HS-5 (cell line): ENCODE data around the gene PMM2.
"Not testable (repeated sequence)": the region's sequence is repeated elsewhere in the genome, so short reads cannot be mapped to it uniquely, and the experiment has no call there.

ENCODE experiments used
- DNase-seq: peaks from one replicate; pipeline ENCODE4 v3.0.0-alpha.2; 2012; ENCODE audit warnings: low read depth

PMM2 gene

DNA sequence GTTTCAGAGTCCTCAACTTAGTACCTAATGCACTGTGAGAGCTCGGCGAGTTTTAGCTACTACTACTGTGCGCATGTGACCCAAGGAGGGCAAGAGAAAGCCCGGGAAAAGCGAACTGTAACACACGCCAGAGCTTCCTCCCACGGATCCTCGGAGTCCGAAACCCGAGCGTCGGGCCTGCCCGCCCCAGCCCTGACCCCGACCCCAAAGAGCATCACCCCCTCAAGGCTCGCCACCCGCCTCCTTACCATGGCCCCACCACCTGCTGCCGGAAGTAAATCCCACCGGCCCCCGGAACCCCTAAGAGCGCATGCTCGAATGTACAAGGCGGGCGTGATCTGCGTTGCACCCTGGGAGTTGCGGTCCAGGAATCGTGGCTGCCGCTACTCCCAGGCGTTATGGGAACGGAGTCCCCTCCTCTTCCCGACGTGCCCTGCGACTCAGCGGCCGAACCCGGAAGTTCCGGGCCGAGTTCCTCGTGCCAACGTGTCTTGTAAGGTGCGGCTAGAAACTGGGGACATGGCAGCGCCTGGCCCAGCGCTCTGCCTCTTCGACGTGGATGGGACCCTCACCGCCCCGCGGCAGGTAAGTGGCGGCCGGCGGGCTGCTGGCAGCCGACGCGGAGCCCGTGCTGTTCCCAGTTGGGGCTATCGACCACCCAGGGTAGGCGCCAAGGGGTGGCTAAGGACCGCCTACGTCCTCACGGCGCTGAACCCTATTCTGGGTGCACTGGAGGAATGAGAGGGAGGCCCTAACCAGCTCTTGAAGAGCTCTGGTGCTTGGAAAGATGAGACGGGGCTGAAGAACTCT is at the start of gene PMM2, which contains the start of gene TMEM186:
Gene PMM2, plus strand, starts transcription at position 476 of the 810 bp plus-strand sequence. Its CDS starts 44 bp downstream, at position 520.
Gene TMEM186, minus strand, starts transcription at position 276 of the 810 bp plus-strand sequence. Its CDS starts 25 bp downstream, at position 251.
- DNase-seq = peak; percentile 86

DNA sequence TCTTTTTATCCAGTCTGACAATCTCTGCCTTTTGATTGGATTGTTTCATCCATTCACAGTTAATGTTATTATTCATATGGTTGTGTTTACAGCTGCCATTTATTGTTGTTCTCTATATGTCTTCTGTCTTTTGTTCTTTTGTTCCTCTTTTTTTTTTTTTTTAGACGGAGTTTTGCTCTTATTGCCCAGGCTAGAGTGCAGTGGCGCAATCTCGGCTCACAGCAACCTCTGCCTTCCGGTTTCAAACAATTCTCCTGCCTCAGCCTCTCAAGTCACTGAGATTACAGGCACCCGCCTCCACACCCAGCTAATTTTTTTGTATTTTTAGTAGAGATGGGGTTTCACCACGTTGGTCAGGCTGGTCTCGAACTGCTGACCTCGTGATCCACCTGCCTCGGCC is 48.7 kb upstream of the PMM2 start:
- DNase-seq = not testable (repeated sequence)

DNA sequence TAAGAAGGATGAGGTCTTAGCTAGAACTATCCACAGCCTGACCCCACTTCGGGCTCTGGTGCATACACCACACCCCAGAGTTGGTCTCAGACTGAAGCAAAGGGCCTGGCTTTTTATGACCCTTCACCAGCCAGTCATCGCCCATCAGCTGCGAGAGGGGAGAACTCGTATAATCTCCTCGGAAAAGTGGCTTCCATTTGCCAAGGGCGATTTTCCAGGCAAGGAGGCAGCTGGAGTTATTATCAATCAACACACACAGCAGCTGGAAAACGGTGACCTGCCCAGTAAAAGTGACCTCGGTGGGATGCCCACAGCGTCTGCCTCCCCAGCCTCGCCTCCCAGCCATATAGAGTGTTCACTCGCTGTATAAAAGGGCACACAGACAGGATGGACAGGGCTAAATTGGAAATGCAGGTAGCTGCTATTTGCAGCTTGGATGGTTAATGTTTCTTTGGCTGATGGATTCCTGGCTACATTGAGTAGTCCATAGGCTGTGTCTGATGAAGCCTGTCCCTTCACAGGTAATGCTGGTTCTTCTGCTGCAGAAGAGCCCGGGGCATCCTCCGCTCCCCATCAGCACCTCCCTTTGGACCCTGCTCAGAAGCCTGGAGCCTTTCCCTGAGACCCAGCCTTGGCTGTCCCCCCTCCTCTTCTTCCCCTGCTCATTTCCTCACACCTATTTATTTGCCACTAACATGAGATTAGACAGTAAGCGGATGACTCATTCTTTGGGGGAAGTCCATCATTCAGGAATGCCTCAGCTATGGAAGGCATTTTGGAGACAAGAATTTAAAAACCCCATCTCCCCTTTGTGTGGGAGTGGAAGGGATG is 45.9 kb upstream of the PMM2 start:
- peak; percentile 71 for DNase-seq

DNA sequence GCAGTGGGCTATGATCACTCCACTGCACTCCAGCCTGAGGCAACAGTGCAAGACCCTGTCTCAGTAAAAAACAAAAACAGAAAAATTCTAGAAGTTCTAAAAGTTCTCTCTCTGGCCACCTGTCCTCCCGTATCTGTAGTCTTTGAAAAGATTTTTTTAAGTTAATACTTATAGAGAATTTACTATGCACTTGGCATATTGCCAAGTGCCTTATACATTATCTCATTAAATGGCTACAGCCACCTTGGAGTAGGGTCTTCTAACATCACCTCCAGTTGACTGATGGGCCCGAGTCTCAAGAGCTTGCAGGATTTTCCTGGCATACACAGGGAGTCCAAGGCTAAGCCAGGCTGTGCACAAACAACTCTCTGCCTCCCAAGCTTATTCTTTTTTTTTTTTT is 44.9 kb upstream of the PMM2 start:
- no peak for DNase-seq

DNA sequence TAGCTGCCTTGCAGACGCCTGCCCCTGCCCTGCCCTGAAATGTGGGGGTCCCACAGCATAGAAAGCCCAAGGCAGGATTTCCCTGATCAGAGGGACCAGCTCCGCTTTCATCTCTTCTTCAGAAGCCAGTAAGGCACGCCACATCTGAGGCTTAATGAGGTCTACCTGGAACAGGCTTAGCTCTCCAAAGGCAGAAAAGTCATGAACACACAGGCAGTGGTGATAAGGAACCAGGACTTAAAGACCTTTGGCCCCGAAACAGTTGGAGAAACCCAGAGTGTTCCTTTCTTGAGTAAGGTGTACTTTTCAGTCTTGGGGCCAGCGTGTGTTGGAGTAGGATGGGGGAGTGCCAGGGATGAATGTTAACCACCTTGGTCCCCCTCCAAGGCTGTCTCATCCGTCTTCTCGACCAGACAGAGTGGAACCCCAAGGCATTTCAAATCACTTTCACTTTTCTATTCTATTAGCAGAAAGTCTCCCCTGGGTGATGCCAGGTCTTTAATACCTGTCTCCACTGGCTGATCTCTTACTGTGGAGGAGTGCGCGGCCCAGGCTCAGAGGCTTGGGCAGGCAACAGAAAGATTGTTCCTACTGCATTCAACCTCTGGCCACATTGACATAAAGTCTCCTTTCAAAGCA is 44.1 kb upstream of the PMM2 start:
- DNase-seq = no peak

DNA sequence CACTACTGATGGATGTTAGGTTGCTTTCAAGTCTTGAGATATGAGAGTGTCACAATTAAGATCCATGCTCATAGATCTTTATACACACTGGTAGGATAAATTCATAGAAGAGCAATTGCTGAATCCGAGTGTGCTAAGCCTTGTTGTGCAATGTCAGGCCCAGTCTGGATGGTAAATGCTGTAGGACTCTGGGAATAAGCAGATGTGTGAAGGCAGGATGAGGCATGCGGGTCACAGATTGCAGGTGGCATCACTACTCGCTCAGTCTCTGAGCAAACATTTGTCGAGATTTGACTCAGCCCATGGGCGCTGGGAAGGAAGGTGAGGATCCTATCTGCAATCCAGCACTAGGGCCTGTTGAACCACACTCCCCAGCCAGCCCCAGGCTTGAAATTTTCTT is 40.9 kb upstream of the PMM2 start:
- DNase-seq = no peak

DNA sequence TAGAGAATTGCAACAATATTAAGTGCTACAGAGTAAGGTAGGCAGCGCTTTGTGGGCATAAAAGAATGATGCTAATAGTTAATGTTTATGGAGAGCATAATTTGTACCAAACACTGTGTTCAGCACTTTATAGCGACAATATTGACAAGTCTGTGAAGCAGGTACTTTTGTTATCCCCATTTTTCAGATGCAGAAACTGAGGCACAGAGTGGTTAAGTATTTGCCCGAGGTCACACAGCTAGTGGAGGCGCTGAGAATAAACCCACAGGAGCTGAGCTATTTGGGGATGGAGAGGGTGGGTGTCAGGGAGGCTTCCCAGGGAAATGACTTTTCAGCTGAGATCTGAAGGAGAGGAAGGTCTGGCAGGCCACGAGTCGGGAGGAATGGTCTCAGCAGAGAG is 39.6 kb upstream of the PMM2 start:
- no peak for DNase-seq

DNA sequence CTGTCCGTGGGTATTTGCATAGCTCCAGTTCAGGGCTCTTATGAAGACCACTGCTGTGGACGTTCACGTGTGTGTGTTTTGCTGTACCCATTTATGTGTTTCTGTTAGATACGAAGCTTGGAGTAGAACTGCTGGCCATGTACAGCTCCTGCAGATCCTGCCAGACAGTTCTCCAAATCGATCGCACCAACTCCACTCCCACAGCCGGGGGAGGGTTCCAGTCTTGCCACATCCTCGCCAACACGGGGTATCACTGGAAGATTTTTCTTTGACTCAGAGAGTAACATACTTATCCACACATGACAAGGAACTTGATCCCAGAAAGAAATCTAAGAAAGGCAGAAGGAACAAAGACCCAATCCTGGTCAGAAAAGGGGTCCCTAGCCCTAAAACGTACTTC is 37.6 kb upstream of the PMM2 start:
- no peak for DNase-seq

DNA sequence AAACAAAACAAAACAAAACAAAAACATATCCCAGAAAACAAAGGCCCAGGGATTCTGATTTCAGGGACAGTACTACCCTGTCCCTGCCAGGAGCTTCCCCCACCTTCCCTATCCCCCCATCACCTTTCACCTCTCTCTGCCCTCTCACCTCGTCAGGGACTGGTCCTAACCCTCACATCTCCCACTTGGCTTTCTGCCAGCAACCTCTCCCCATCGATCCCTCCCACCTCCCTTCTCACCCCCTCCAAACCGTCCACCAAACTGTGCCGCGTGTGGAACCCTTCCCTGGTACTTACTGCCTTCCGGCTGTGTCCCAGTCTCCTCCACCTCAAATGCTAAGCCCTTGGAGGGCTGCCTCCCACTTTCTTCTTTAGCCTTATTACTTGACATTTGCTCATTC is 36.6 kb upstream of the PMM2 start:
- DNase-seq = no peak

DNA sequence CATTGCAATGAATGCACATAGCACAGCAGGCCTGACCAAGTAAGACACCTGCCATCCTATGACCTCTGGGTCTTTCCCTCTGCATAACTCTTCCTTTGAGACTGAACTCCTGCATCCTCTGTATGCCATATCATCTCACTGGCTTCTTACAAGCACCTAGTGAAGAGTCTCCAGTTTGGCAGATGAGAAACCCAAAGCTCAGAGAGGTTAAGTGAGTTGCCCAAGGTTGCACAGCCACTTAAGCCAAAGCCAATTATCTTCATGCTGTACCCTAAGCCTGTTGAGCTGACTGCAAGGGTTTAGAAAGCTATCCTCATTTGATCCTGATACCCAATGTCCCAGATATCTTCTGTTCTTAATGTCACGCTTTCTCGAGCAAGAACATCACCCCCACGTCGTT is 35.4 kb upstream of the PMM2 start:
- no peak for DNase-seq

DNA sequence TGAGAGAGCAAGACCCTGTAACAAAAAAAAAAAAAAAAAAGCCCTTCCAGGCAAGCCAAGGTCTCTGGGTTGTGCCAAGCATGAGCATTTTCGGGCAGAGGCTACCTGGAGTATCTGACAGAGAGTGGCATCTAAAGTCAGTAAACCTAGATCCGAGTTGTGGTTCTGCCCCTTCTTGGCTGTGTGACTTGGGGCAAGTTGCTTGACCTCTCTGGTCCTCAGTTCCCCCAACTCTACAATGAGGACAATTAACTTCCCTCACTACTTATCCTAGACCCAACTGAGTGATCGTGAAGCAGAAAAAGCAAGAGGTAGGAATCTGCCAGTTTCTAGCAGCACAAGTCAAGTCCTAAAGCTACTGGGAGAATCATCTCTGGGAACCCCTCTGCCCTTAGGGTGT is 34.6 kb upstream of the PMM2 start:
- no peak for DNase-seq

DNA sequence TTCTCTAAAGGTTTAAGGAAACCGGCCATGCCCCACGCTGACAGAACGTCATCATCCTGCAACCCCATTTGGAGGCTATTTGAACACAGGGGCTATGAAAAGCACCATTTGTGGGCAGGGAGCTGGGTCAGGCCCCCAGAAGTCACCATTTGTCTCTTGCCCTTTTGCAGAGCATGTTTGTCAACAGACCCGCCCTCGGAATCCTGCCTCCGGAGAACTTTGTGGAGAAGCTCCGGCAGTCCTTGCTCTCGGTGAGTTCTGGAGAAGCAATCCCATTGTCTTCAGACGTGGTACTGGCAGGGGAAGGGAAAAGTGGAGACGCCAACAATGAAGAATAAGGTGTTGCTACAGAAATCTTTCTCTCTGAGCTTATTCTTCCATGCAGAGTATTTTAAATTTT is 33.7 kb upstream of the PMM2 start:
- no peak for DNase-seq

DNA sequence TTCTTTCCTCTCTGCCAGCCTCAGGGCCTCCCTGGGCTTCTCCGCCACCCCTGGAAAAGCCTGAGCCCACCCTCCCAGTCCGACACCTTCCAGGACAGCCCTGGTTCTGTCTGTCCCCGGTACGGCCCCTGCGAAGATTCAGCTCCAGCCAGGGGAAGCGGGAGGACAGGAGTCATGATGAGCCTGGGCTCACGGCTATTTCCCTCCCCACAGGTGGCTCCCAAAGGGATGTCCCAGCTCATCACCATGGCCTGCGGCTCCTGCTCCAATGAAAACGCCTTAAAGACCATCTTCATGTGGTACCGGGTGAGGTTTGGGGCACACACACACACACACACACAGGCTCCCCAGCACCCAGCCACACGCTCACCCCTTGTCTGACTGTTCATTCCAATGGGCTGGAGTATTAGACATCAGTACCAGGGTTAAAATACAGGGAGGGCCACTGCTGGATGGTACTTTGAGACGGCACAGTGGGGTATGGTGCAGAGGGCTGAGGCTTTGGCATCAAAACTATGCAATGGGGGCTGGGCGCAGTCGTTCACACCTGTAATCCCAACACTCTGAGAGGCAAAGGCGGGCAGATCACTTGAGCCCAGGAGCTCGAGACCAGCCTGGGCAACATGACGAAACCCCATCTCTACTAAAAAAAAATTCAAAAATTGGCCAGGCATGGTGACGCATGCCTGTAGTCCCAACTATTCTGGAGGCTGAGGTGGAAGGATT is 33.0 kb upstream of the PMM2 start:
- DNase-seq = no peak

DNA sequence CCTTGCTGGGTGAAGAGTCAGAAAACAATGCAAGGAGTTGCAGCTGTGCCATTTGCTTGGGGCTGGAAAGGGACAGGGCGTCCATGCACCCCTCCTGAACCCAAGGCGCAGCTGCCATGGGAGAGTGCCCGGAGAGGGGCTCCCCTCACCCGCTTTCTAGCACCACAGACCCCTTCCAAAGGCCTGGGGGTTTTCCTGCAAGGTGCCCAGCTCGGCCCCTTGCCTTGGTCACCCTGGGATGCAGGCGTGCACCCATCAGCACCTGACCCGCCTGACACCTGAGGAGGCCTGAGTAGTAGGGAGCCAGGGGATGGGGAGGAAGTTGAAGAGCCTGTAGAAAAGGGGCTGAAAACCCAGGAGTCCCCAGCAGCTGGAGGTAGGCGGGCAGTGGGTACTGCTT is 30.5 kb upstream of the PMM2 start:
- no peak for DNase-seq

DNA sequence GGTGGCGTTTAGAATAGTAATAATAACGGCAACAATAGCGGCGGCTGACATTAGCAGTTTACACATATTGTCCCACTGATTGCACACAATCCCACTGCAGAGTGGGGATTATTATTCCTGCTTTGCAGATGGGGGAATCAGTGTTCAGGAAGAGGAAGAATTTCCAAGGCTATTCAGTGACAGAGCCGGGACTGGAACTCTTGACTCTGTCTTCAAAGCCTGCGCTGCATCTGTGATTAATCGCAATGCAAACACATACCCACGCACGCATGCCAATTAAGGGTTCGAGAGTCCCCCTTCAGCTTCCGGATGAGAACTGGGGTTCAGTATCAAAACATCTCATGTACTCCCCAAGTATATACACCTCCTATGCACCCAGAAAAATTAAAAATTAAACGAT is 29.4 kb upstream of the PMM2 start:
- DNase-seq = no peak

DNA sequence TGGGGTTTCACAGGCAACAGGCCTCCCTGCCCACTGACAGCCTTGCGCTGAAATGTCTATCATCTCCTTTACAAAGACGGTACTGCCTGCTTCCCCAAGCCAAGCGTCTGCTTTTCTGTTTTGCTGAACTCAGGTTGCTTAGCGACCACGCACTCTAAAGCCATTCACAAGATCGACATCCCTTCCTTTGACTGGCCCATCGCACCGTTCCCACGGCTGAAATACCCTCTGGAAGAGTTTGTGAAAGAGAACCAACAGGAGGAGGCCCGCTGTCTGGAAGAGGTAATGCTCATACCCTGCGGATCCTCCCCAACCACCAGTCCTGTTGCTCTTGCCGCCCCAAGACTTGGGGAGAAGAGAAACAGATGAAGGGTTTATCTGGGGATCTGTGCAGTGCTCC is 28.9 kb upstream of the PMM2 start:
- no peak for DNase-seq

DNA sequence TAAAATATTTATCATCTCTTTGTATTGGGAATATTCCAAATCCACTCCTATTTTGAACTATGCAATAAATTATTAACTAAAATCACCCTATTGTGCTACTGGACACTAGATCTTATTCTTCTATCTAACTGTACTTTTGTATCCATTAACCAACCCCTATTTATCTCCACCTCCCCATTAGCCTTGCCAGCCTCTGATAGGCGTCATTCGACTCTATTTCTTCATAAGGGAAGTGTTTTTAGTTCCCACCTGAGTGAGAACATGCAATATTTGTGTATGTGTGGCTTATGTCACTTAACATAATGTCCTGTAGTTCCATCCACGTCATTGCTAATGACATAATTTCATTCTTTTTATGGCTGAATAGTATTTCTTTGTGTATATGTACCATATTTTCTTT is 24.1 kb upstream of the PMM2 start:
- no peak for DNase-seq

DNA sequence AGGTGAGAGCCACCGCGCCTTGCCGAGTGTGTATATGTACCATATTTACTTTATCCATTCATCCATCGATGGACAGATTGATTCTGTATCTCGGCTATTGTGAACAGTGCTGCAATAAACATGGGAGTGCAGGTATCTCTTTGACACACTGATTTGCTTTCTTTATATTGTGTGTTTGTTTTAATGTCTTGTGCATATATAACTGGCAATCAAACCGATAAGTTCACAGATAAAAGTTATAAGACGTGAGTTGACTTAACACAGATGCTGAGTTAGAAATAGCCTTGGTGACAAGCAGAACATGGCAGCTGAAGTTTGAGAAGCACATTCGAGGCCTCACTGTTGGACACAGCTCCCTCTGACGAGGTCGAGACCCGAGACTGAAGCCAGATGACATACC is 23.4 kb upstream of the PMM2 start:
- DNase-seq = no peak

DNA sequence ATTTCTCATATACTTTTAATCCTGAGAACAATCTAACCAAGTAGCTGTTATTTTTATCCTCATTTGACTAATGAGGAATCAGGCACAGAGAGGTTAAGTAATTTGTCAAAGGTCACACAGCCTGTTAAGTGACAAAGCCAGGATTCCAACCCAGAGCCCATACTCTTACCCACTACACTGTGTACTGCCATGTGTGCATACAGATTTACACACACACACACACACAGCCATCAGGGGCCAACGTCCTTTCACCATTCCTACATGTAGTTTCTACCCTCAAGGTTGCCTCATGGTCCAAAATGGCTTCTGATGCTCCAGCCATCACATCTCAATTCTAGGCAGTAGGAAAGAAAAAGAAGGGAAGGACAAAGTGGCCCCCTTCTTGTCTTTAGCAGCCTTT is 22.3 kb upstream of the PMM2 start:
- DNase-seq = no peak

DNA sequence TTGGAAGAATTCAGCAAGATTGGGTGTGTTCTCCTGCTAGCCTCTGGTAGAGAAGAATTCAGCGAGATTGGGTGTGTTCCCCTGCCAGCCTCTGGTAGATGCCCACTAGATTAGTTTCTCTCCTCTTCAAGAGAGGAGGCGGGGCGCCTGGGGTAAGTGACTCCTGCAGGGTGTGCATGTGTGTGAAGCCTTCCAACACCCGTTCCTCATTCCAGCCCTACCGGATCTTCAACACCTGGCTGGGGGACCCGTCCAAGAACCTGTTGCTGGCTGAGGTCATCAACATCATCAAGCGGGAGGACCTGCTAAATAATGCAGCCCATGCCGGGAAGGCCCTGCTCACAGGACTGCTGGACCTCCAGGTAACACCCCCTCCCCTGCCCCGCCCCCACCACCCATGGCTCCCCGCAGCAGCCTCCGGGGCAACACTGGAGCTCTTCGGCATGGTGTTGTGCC is 21.5 kb upstream of the PMM2 start:
- DNase-seq = no peak

DNA sequence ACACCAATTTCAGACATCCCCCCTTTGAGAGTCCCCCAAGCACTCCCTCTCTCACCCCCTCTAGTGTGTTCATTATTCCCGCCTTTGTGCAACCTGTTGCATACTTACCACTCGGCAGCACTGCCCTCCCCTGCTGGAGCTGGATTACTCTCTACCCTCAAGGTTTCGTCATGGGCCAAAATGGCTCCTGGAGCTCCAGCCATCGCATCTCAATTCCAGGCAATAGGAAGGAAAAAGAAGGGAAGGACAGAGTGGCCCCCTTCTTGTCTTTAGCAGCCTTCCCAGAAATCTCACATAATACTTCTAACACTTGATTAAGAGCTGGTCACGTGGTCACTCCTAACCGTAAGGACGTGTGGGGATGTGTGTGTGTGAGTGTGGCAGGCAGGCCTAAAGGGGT is 20.4 kb upstream of the PMM2 start:
- no peak for DNase-seq

DNA sequence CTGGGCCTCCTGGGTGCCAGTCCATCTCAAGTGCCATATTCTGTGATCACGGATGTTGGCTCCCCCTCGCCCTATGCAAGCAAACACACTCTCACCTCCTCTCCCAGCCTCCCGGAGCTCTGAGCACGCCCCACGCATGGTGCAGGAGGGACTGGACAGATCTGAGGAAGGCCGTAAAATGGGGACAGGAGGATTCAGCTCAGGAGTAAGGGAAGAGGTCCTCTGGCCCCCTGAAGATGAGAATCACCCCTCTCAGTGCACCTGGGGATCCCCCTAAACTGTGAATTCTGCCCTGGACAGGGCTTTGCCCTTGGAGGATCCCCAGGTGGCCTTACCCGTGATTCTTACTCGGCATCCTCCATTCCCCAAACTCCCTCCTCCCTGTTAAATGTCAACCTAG is 15.8 kb upstream of the PMM2 start:
- DNase-seq = no peak
